Stimulated activated CD8-positive, alpha-beta memory T cell treated with anti-CD3 and anti-CD28 coated beads, Interleukin-12 subunit alpha, Interleukin-12 subunit beta, amount 100 ng/mL, for 24 hours (primary cell): ENCODE data around the gene SLC25A41.
"Not testable (repeated sequence)": the region's sequence is repeated elsewhere in the genome, so short reads cannot be mapped to it uniquely, and the experiment has no call there.

Source experiments
- DNase-seq: peaks from one replicate; pipeline ENCODE4 v3.0.0-alpha.2; 2020; ENCODE audit errors: extremely low read depth

The SLC25A41 gene

GRCh38 chr19:6428692-6429418 is 4.7 kb downstream of the SLC25A41 start:
- not testable (repeated sequence) for DNase-seq

GRCh38 chr19:6427131-6427530 is 6.4 kb downstream of the SLC25A41 start:
- no peak for DNase-seq

GRCh38 chr19:6425732-6426620 is 7.6 kb downstream of the SLC25A41 start:
- no peak for DNase-seq

- peak; percentile 98 for DNase-seq
Measured at GRCh38 chr19:6424939-6425731, 8.4 kb downstream of the SLC25A41 start.

GRCh38 chr19:6424195-6424938 is 9.2 kb downstream of the SLC25A41 start, which contains the start of gene KHSRP:
KHSRP (minus strand) TSS chr19:6424811; CDS start chr19:6424701, 110 bp downstream.
- no peak for DNase-seq

- no peak for DNase-seq
Measured at GRCh38 chr19:6423499-6424194, 9.9 kb downstream of the SLC25A41 start.

GRCh38 chr19:6421075-6422014 is 12.2 kb downstream of the SLC25A41 start:
- DNase-seq: no peak

- DNase-seq: no peak
Measured at GRCh38 chr19:6418562-6418932, 15.0 kb downstream of the SLC25A41 start.

- no peak for DNase-seq
Measured at GRCh38 chr19:6417713-6418561, 15.6 kb downstream of the SLC25A41 start.

- DNase-seq: no peak
Measured at GRCh38 chr19:6416658-6417405, 16.7 kb downstream of the SLC25A41 start.

GRCh38 chr19:6415591-6416190 is 17.9 kb downstream of the SLC25A41 start:
- no peak for DNase-seq

- DNase-seq: no peak
Measured at GRCh38 chr19:6414793-6415590, 18.6 kb downstream of the SLC25A41 start.

- DNase-seq: no peak
Measured at GRCh38 chr19:6413721-6414643, 19.6 kb downstream of the SLC25A41 start.

- no peak for DNase-seq
Measured at GRCh38 chr19:6413291-6413690, 20.3 kb downstream of the SLC25A41 start.

GRCh38 chr19:6412447-6413091 is 21.0 kb downstream of the SLC25A41 start:
- DNase-seq: no peak
